ENCODE measurements around the gene LPAR1.

Gene LPAR1

GRCh38 chr9:110952540-110952859 is 85.8 kb downstream of the LPAR1 start:
- no peak overlapping the region for H3K27ac ChIP-seq
- TF ChIP-seq CTCF (conservative IDR thresholded peaks at IDR 0.05), result no peak
- no peak for TF ChIP-seq ZFX (IDR thresholded peaks at IDR 0.05)

- no peak for TF ChIP-seq ZFX (IDR thresholded peaks at IDR 0.05)
- no peak for TF ChIP-seq CTCF (conservative IDR thresholded peaks at IDR 0.05)
Observed at GRCh38 chr9:110951805-110952539, 86.3 kb downstream of the LPAR1 start.

GRCh38 chr9:110950041-110950645 is 88.1 kb downstream of the LPAR1 start:
- no peak for TF ChIP-seq ZFX (IDR thresholded peaks at IDR 0.05)
- no peak for TF ChIP-seq CTCF (conservative IDR thresholded peaks at IDR 0.05)
- H3K27ac ChIP-seq, result no peak overlapping the region

More at GRCh38 chr9:110951805-110952539, 86.3 kb downstream of the LPAR1 start:
- no peak overlapping the region for H3K27ac ChIP-seq

- no peak overlapping the region; the same call in 1 of the 2 replicates for H3K27ac ChIP-seq
- TF ChIP-seq CTCF (conservative IDR thresholded peaks at IDR 0.05) (no peak), ZFX (IDR thresholded peaks at IDR 0.05) (no peak)
Observed at GRCh38 chr9:110949081-110949480, 89.2 kb downstream of the LPAR1 start.

GRCh38 chr9:110947491-110948044 is 90.7 kb downstream of the LPAR1 start:
- TF ChIP-seq CTCF (conservative IDR thresholded peaks at IDR 0.05) (no peak), ZFX (IDR thresholded peaks at IDR 0.05) (no peak)
- no peak overlapping the region for H3K27ac ChIP-seq

- no peak overlapping the region for H3K27ac ChIP-seq
- TF ChIP-seq CTCF (conservative IDR thresholded peaks at IDR 0.05) (no peak), ZFX (IDR thresholded peaks at IDR 0.05) (no peak)
Observed at GRCh38 chr9:110942522-110942921, 95.7 kb downstream of the LPAR1 start.

- no peak for TF ChIP-seq ZFX (IDR thresholded peaks at IDR 0.05)
- no peak for TF ChIP-seq CTCF (conservative IDR thresholded peaks at IDR 0.05)
Observed at GRCh38 chr9:110940951-110941557, 97.2 kb downstream of the LPAR1 start.

More at GRCh38 chr9:110940951-110941557, 97.2 kb downstream of the LPAR1 start:
- no peak overlapping the region for H3K27ac ChIP-seq
